HEK293 (cell line): ENCODE measurements around the gene GABRD.

Experiments used
- CTCF ChIP-seq: fragments of 450-650 bp; formaldehyde crosslinking; IDR thresholded peaks from 2 replicates; pipeline ENCODE4 v1.5.1; 2016; ENCODE audit warnings: missing biosample characterization, missing genetic modification characterization
- HIC1 ChIP-seq: fragments of 450-650 bp; formaldehyde crosslinking; IDR thresholded peaks from 2 replicates; pipeline ENCODE4 v1.5.1; 2016; ENCODE audit warnings: missing biosample characterization, missing genetic modification characterization
- REST ChIP-seq: fragments of 450-650 bp; formaldehyde crosslinking; IDR thresholded peaks from 2 replicates; pipeline ENCODE4 v1.5.1; 2016; ENCODE audit warnings: missing biosample characterization, missing genetic modification characterization
- TCF7L2 ChIP-seq: IDR thresholded peaks from 2 replicates; pipeline ENCODE4 v1.6.1; 2011; ENCODE audit warnings: low read depth, mild to moderate bottlenecking, inconsistent platforms, low read length, moderate library complexity, borderline replicate concordance
- YY1 ChIP-seq: fragments of 450-650 bp; formaldehyde crosslinking; IDR thresholded peaks from 2 replicates; pipeline ENCODE4 v1.5.1; 2018; ENCODE audit warnings: missing biosample characterization, missing genetic modification characterization
- ZNF112 ChIP-seq: fragments of 450-650 bp; formaldehyde crosslinking; IDR thresholded peaks from 2 replicates; pipeline ENCODE4 v1.5.0; 2017; ENCODE audit warnings: missing biosample characterization, missing genetic modification characterization
- ZNF274 ChIP-seq, 2 experiments: fragments of 200-500 bp in 1 of 2; fragments of 450-650 bp in 1 of 2; sonication (Bioruptor generic) in 1 of 2; formaldehyde crosslinking in 1 of 2; IDR thresholded peaks; 2 replicates each; pipeline versions ENCODE4 v1.5.1 to v1.6.1; 2014 to 2016; ENCODE audit warnings: borderline replicate concordance in 1 of 2, inconsistent platforms in 1 of 2, low read length in 1 of 2, missing biosample characterization in 1 of 2, missing genetic modification characterization in 1 of 2

GRCh38 chr1:1982379-1983232 is 36.5 kb upstream of the GABRD start:
- TF ChIP-seq ZNF274 (IDR thresholded peaks at IDR 0.05; ENCODE audit: low read length) (no peak), ZNF274 (tag by site-specific recombination; IDR thresholded peaks at IDR 0.05; ENCODE audit: borderline replicate concordance) (no peak), ZNF112 (tag by site-specific recombination) (no peak), YY1 (tag by site-specific recombination) (no peak), REST (no peak), CTCF (tag by site-specific recombination) (no peak), TCF7L2 (no peak), HIC1 (tag by site-specific recombination) (no peak)
